GM13976 (cell line): ENCODE results near the gene VPS8.
"Not testable (repeated sequence)": the region's sequence is repeated elsewhere in the genome, so short reads cannot be mapped to it uniquely, and the experiment has no call there.

Experiments
- DNase-seq: peaks from one replicate; pipeline ENCODE4 v3.0.0; 2012; ENCODE audit warnings: low spot score
- in situ Hi-C: fragments of 300-500 bp; cut with MboI; formaldehyde crosslinking; loops from one replicate; pipeline ENCODE4 v1.12.0; 2022; ENCODE audit warnings: low sequenced_read_pairs, mixed read lengths, inconsistent platforms; ENCODE audit not compliant: unreplicated experiment
- TF ChIP-seq, protein P1 (sequence below): IDR thresholded peaks from 2 replicates; pipeline ENCODE4 v1.5.1; 2012; ENCODE audit warnings: borderline replicate concordance, mild to moderate bottlenecking; ENCODE audit not compliant: insufficient read depth; ENCODE audit errors: extremely low read depth, missing control alignments, control extremely low read depth

Gene VPS8

DNA sequence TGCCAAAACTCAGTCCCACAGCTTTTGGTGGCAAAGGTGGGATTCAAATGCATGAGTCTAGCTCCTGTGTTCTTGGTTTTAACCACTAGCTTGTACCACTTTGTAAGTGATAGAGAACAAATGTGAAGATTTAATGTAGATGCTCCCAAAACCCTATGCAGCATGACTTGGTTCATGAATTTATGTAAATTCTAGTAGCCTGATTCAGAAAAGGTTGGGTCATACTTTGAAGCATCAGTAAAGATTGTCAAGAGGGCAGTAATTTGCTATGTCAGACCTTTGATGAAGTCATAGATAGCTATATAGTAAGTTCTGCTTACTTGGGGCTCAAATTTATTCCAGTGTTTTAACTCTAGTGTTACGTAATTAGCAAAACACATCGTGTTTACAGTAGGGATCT is 75.6 kb downstream of the VPS8 start:
- TF ChIP-seq, protein P1, sequence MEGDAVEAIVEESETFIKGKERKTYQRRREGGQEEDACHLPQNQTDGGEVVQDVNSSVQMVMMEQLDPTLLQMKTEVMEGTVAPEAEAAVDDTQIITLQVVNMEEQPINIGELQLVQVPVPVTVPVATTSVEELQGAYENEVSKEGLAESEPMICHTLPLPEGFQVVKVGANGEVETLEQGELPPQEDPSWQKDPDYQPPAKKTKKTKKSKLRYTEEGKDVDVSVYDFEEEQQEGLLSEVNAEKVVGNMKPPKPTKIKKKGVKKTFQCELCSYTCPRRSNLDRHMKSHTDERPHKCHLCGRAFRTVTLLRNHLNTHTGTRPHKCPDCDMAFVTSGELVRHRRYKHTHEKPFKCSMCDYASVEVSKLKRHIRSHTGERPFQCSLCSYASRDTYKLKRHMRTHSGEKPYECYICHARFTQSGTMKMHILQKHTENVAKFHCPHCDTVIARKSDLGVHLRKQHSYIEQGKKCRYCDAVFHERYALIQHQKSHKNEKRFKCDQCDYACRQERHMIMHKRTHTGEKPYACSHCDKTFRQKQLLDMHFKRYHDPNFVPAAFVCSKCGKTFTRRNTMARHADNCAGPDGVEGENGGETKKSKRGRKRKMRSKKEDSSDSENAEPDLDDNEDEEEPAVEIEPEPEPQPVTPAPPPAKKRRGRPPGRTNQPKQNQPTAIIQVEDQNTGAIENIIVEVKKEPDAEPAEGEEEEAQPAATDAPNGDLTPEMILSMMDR, result no peak
- in situ Hi-C loops, result loop anchor here (25.0 kb wide), 1 partner anchor 300 kb away; no protein-coding TSS in a partner anchor
- DNase-seq, result no peak

DNA sequence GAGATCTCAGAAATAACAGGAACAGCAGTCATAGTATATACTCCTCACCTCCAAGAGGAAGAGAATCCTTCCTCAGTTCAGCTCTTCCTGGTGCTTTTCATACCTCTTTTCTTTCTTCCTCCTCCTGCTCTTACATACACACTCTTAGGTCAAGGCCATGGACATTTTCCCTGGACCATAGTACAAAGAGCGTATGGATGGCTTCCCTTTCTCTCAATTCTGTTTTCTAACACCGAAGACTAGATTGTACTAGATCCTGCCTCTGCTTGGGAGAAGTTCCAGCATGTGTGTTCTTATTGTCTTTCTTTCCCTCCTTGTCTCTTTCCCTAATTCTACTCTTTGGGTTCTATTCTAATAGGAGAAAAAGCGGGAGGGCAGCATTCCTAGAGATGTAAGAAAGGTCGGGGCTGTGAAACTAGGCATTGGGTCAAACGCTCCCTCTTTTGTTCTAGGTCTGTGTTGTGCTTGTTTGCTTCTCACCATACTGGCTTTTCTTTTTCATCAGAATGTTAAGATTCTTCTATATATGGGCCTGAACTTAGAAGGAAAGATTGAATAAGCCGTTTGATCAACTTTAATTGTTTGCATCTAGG is 77.4 kb downstream of the VPS8 start:
- no peak for DNase-seq
- in situ Hi-C loops, result loop anchor here (25.0 kb wide), 1 partner anchor 298 kb away; no protein-coding TSS in a partner anchor

DNA sequence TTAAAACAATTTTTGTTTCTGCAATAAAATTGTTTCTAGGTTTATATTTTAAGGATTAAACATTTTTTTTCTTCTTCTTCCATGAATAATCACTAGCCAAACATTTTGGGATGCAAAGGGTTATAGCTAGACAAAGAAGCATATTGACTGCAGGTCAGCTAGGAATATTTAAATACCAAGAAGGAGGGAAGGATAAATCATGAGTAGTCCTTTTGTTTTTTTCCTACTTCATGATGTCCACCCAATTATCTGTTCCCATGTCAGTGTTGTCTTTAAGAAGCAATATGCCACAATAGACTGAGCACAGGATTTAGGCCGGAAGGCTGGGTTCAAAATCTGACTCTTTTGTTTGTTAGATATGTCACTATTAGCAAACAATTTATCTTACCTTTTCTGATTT is 82.1 kb downstream of the VPS8 start:
- in situ Hi-C loops, result loop anchor here (25.0 kb wide), 1 partner anchor 293 kb away; no protein-coding TSS in a partner anchor
- DNase-seq, result no peak
- TF ChIP-seq, protein P1, result no peak

More for the DNA sequence above, 77.4 kb downstream of the VPS8 start:
- TF ChIP-seq, protein P1, result no peak

DNA sequence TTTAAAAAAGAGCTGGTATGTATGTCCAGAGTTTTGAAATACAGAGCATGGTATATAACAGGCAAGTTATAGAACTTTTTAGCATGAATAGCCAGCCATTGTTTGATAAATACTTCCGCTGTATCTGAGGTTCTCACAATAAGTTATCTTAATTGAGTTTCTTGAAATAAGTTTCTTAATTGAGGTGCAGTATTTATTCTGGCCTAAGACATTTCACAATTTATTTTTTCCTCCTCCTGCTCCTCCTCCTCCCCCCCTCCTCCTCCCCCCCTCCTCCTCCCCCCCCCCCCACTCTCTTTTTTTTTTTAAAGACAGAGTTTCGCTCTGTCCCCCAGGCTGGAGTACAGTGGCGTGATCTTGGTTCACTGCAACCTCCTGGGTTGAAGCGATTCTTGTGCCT is 83.4 kb downstream of the VPS8 start:
- TF ChIP-seq, protein P1, result no peak
- no peak for DNase-seq
- in situ Hi-C loops, result loop anchor here (25.0 kb wide), 1 partner anchor 292 kb away; no protein-coding TSS in a partner anchor

DNA sequence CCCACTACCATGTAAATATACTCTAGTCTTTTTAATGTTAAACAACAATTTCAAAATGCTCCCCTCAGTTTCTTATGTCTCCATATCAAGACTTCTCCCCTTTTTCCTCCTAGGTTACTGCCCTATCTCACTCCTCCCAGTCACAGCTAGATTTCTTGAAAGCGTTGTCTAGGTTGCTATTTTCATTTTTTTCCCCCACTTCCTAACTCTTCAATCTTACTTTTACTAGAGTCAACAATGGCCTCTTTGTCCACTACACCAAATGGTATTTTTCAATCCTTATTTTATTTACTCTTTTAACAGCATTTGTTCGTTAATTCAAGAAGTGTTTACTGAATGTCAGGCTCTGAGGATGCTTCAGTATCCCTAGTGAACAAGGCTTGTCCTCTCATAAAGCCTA is 84.4 kb downstream of the VPS8 start:
- TF ChIP-seq, protein P1, result no peak
- in situ Hi-C loops, result loop anchor here (25.0 kb wide), 1 partner anchor 291 kb away; no protein-coding TSS in a partner anchor

DNA sequence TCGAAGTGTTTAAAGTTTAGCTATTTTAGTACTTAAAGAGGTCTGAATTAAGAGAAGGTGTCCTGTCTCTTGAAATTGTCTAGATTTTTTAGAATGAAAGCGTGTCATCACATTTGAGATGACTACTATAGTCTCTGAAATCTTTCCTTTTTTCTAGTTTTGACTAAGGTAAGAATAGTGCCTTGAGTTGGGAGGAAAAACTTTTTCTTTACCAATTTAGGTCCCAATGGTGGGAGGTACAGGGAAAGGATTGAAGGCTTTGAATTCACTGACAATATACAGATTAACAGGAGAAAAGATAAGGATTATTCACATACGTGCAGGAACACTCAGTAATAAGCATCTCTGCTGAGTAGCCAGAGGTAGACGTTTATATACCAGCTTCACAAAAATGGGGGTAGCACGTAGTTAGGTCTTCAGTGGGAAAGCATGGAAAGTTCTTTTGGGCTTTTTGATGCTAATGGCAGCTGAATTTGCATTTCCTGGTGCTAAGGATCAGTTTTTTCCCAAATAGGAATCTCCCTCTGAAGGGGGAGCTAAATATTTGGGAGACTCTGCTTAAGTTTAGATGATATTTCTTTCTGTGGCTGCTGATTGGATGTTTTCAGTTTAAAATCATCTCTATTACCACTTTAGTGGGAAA is 88.1 kb downstream of the VPS8 start:
- DNase-seq, result no peak
- TF ChIP-seq, protein P1, result no peak
- in situ Hi-C loops, result loop anchor here (25.0 kb wide), 1 partner anchor 287 kb away; no protein-coding TSS in a partner anchor

More for the DNA sequence above, 84.4 kb downstream of the VPS8 start:
- DNase-seq, result no peak

DNA sequence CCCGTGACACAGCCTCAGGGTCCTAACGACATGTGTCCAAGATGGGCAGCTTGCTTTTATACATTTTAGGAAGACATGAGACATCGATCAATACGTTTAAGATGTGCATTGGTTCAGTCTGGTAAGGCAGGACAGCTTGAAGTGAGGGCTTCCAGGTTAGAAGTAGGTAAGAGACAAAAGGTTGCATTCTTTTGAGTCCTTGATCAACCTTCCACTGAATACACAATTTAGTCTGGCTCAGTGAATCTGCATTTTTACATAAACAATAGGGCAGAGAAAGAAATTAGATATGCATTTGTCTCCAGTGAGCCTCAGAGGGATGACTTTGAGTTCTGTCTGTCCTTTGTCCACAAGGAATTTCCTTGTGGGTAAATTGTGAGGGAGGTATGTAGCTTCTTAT is 95.1 kb downstream of the VPS8 start:
- in situ Hi-C loops, DNase-seq: not testable (repeated sequence)
